ENCODE results near the gene DUSP22. TPM values are rescaled to one million over a fixed set of nuclear protein-coding genes. Genes with fewer than 3 reads are reported as not detected.

Gene DUSP22
- total and polyA plus RNA-seq, 2 donors (not counting 1 experiment from before 2014, with no cell fraction given): 10.9 to 13.7 TPM

DNA sequence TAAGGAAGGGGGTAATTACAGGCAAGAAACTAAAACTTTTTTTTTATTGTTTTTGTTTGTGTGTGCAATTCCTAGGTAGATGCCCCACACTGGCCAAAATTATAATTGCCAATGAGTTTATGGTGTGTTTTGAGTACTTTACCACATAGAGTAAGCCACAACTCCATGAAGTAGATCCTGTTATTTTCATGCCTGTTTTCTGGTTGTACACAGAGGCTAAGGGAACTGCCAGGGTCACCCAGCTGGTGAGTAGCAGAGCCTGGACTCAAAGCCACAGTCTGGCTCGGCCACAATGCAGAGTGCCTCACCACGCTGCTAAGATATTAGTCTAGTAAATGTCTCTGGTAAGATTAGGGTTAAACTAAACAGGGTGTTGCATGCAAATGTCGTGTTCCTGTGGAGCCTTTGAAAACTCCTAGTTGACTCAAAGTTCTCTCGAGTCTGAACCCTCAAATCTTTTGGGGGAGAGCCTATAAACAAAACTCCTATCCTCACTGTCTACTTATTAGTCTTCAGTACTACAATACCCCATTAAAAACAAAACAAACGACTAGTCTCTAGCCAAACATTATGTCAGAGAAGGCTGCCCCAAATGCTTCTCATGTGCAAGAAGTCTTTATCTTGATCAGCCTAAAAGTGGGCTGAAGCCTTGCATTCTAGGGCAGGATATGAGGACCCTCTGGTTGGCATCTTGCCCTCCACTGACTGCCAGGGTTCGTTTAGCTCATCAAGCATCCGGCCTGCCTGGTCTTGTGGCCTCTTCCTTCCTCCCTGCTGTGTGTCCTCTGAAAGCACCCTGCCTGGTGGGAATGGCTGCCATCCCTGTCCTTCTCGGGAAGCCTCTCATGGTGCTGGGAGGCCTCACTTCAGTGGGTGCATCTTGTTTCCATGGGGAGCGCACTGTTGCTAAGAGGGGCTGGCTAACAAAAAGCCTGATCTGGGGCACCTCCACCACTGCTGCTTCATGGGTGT, 4.2 kb downstream of the DUSP22 start:
- Histone ChIP-seq H2AFZ (ENCODE audit: low read length) (no peak overlapping the region), H3K27ac (ENCODE audit: insufficient read depth, low read length) (no peak overlapping the region), H3K4me2 (ENCODE audit: extremely low read depth, insufficient read depth, low read length) (no peak overlapping the region), H3K27me3 (ENCODE audit: control insufficient read depth, insufficient read depth, low read length) (no peaks in the 10 kb centered on the region), H3K9ac (ENCODE audit: insufficient read depth, low read length) (no peak overlapping the region), H3K4me3 (replicated peaks in 1 of 4; ENCODE audit: control extremely low read depth in 1 of 4, insufficient read depth in 1 of 4, low read depth in 3 of 4, low read length in 4 of 4) (no peak overlapping the region), H3K9me3 (ENCODE audit: control insufficient read depth, insufficient read depth, low read depth, low read length) (no peaks in the 10 kb centered on the region), H3K4me1 (ENCODE audit: control insufficient read depth, extremely low read depth, insufficient read depth, low read length) (peaks cover 2% of the 10 kb centered on the region), H4K20me1 (ENCODE audit: control insufficient read depth, extremely low read depth, insufficient read depth, low read length) (no peaks in the 10 kb centered on the region), H3K79me2 (ENCODE audit: control insufficient read depth, insufficient read depth, low read length) (no peaks in the 10 kb centered on the region), H3K36me3 (ENCODE audit: control insufficient read depth, insufficient read depth, low read length) (no peaks in the 10 kb centered on the region)
- TF ChIP-seq EZH2 (IDR thresholded peaks at IDR 0.05; ENCODE audit: low read length, missing control alignments): no peak
- TF ChIP-seq, protein P1, sequence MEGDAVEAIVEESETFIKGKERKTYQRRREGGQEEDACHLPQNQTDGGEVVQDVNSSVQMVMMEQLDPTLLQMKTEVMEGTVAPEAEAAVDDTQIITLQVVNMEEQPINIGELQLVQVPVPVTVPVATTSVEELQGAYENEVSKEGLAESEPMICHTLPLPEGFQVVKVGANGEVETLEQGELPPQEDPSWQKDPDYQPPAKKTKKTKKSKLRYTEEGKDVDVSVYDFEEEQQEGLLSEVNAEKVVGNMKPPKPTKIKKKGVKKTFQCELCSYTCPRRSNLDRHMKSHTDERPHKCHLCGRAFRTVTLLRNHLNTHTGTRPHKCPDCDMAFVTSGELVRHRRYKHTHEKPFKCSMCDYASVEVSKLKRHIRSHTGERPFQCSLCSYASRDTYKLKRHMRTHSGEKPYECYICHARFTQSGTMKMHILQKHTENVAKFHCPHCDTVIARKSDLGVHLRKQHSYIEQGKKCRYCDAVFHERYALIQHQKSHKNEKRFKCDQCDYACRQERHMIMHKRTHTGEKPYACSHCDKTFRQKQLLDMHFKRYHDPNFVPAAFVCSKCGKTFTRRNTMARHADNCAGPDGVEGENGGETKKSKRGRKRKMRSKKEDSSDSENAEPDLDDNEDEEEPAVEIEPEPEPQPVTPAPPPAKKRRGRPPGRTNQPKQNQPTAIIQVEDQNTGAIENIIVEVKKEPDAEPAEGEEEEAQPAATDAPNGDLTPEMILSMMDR (conservative IDR thresholded peaks at IDR 0.05 in 1 of 2, IDR thresholded peaks at IDR 0.05 in 1 of 2; ENCODE audit: low read depth in 1 of 2, low read length in 2 of 2): no peak
- no peak for DNase-seq (ENCODE audit: low read depth in 2 of 2)

DNA sequence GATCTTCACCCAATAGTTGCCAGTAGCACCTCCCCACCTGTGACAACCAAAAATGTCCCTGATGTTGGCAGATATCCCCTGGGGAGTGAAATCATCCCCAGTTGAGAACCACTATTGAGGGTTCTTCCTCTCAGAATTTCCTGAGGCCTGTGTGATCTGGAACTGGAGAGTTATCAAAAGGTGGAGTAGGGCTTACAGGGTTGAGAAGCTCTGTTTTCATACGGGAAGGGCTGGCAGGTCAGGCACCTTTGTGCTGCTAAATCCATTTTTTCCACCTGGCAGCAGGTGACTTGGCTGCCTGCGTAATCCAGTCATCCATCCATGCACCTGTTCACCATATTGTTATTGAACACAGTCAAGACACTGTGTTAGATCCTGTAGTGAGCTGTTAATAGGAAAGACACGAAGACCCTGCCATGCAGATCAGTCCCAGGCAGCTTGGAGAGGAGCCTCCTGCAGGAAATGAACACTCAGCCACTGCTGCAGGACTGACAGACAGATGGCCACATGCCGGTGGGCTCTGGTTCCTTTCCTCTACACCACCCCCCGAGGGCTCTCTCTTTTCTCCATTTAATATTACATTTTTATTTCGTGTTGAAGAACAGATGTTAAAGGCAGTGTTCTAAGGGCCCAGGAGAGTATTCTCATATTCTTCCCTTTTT, 5.4 kb downstream of the DUSP22 start:
- H2AFZ ChIP-seq (ENCODE audit: low read length): no peak overlapping the region
- H3K36me3 ChIP-seq (ENCODE audit: control insufficient read depth, insufficient read depth, low read length): no peaks in the 10 kb centered on the region
- no peaks in the 10 kb centered on the region for H3K27me3 ChIP-seq (ENCODE audit: control insufficient read depth, insufficient read depth, low read length)
- DNase-seq (ENCODE audit: low read depth in 2 of 2): no peak
- no peak for TF ChIP-seq EZH2 (IDR thresholded peaks at IDR 0.05; ENCODE audit: low read length, missing control alignments)
- TF ChIP-seq, protein P1 (conservative IDR thresholded peaks at IDR 0.05 in 1 of 2, IDR thresholded peaks at IDR 0.05 in 1 of 2; ENCODE audit: low read depth in 1 of 2, low read length in 2 of 2): no peak
- H3K4me1 ChIP-seq (ENCODE audit: control insufficient read depth, extremely low read depth, insufficient read depth, low read length): peaks cover 2% of the 10 kb centered on the region
- H3K9me3 ChIP-seq (ENCODE audit: control insufficient read depth, insufficient read depth, low read depth, low read length): no peaks in the 10 kb centered on the region
- H3K9ac ChIP-seq (ENCODE audit: insufficient read depth, low read length): no peak overlapping the region
- H3K27ac ChIP-seq (ENCODE audit: insufficient read depth, low read length): no peak overlapping the region
- H3K79me2 ChIP-seq (ENCODE audit: control insufficient read depth, insufficient read depth, low read length): no peaks in the 10 kb centered on the region
- no peaks in the 10 kb centered on the region for H4K20me1 ChIP-seq (ENCODE audit: control insufficient read depth, extremely low read depth, insufficient read depth, low read length)
- no peak overlapping the region for H3K4me2 ChIP-seq (ENCODE audit: extremely low read depth, insufficient read depth, low read length)
- H3K4me3 ChIP-seq (replicated peaks in 1 of 4; ENCODE audit: control extremely low read depth in 1 of 4, insufficient read depth in 1 of 4, low read depth in 3 of 4, low read length in 4 of 4): no peak overlapping the region
